HepG2 (cell line): ENCODE measurements around the gene RAB29. TPM values are rescaled to one million over a fixed set of nuclear protein-coding genes. Genes with fewer than 3 reads are reported as not detected.
A peak's percentile ranks its signal among the peaks of the same experiment; 100 is the strongest.

ENCODE experiments used
- AHDC1 ChIP-seq: sonication (generic); formaldehyde crosslinking; IDR thresholded peaks from 2 replicates; pipeline ENCODE4 v1.5.1; 2020; ENCODE audit warnings: mild to moderate bottlenecking, missing genetic modification reagents, borderline replicate concordance
- CREB1 ChIP-seq, 2 experiments: fragments of 450-650 bp in 1 of 2; IDR thresholded peaks; 2 replicates each; pipeline ENCODE4 v1.6.1; 2016 to 2017; ENCODE audit warnings: control low read depth in 1 of 2, mild to moderate bottlenecking in 1 of 2, missing compliant biosample characterization in 1 of 2, missing genetic modification characterization in 1 of 2
- DMTF1 ChIP-seq: sonication (generic); formaldehyde crosslinking; IDR thresholded peaks from 2 replicates; pipeline ENCODE4 v1.4.0; 2020; ENCODE audit warnings: mild to moderate bottlenecking, missing genetic modification reagents
- ELF1 ChIP-seq: sonication (generic); formaldehyde crosslinking; IDR thresholded peaks from 2 replicates; pipeline ENCODE4 v1.4.0; 2020; ENCODE audit warnings: missing genetic modification reagents
- GATAD2A ChIP-seq: IDR thresholded peaks from 2 replicates; pipeline ENCODE4 v1.6.1; 2016
- MEF2D ChIP-seq: sonication (generic); formaldehyde crosslinking; IDR thresholded peaks from 2 replicates; pipeline ENCODE4 v1.5.1; 2020; ENCODE audit warnings: mild to moderate bottlenecking, missing genetic modification reagents
- NFIC ChIP-seq: IDR thresholded peaks from 2 replicates; pipeline ENCODE4 v1.6.1; 2012; ENCODE audit warnings: mild to moderate bottlenecking, low read length, inconsistent platforms
- NR2F1 ChIP-seq, 2 experiments: fragments of 450-650 bp in 1 of 2; formaldehyde crosslinking in 1 of 2; IDR thresholded peaks; 2 replicates each; pipeline versions ENCODE4 v1.5.0 to v1.6.1; 2016 to 2020; ENCODE audit warnings: mild to moderate bottlenecking in 1 of 2, missing compliant biosample characterization in 1 of 2, missing genetic modification reagents in 1 of 2, moderate library complexity in 1 of 2
- NR2F6 ChIP-seq, 2 experiments: IDR thresholded peaks; 2 replicates each; pipeline ENCODE4 v1.6.1; 2016; ENCODE audit warnings: antibody characterized with exemption in 1 of 2, mild to moderate bottlenecking in 1 of 2
- NR3C1 ChIP-seq: sonication (generic); formaldehyde crosslinking; IDR thresholded peaks from 2 replicates; pipeline ENCODE4 v1.4.0; 2020; ENCODE audit warnings: missing genetic modification reagents
- PBX3 ChIP-seq: sonication (generic); formaldehyde crosslinking; IDR thresholded peaks from 2 replicates; pipeline ENCODE4 v1.8.1; 2023; ENCODE audit warnings: missing genetic modification reagents, inconsistent platforms, borderline replicate concordance
- ZFP37 ChIP-seq: sonication (generic); formaldehyde crosslinking; IDR thresholded peaks from 2 replicates; pipeline ENCODE4 v1.4.0; 2020; ENCODE audit warnings: missing genetic modification reagents, borderline replicate concordance
- ZNF18 ChIP-seq: sonication (generic); formaldehyde crosslinking; IDR thresholded peaks from 2 replicates; pipeline ENCODE4 v1.8.0; 2022; ENCODE audit warnings: mild to moderate bottlenecking, missing genetic modification reagents; ENCODE audit not compliant: insufficient replicate concordance
- ZNF484 ChIP-seq: sonication (generic); formaldehyde crosslinking; IDR thresholded peaks from 2 replicates; pipeline ENCODE4 v1.5.1; 2020; ENCODE audit warnings: mild to moderate bottlenecking, low read depth, missing genetic modification reagents, borderline replicate concordance
- ZNF550 ChIP-seq: sonication (generic); formaldehyde crosslinking; IDR thresholded peaks from 2 replicates; pipeline ENCODE4 v1.4.0; 2020; ENCODE audit warnings: mild to moderate bottlenecking, missing genetic modification reagents, borderline replicate concordance
- ZNF747 ChIP-seq: sonication (generic); formaldehyde crosslinking; IDR thresholded peaks from 2 replicates; pipeline ENCODE4 v1.8.1; 2023; ENCODE audit warnings: missing genetic modification reagents, mild to moderate bottlenecking, borderline replicate concordance
- ZSCAN21 ChIP-seq: sonication (generic); formaldehyde crosslinking; IDR thresholded peaks from 2 replicates; pipeline ENCODE4 v1.8.0; 2022; ENCODE audit warnings: mild to moderate bottlenecking, missing genetic modification reagents, moderate library complexity, borderline replicate concordance
- polyA plus RNA-seq, 8 experiments: library from polyadenylated mRNA; depleted of rRNA in 3 of 8; stranded (reverse) in 7 of 8; unstranded in 1 of 8; fragments of >200 nt; fragmentation: Illumina TruSeq in 4 of 8; extraction: Trizol in 4 of 8; gene quantifications; 2 replicates each; pipeline versions ENCODE4 v1.2.1 to v1.2.3, GENCODE V29; 2011 to 2016; ENCODE audit warnings: low read depth in 4 of 8, missing spikeins in 1 of 8, mixed read lengths in 1 of 8; ENCODE audit not compliant: insufficient read depth in 1 of 8
- total RNA-seq, 5 experiments: library from RNA; depleted of rRNA; stranded (reverse); fragments of >200 nt; fragmentation: Illumina TruSeq; extraction: Trizol; gene quantifications; 2 replicates each; pipeline ENCODE4 v1.2.3, GENCODE V29; 2016; ENCODE audit warnings: low read depth in 1 of 5

The RAB29 gene
- total and polyA plus RNA-seq, 2 of the 13 experiments (the other 11 are each of a cell fraction or from before 2014, with no cell fraction given), result 8.7 to 10.1 TPM

GRCh38 chr1:205750138-205751035 lies 24.9 kb downstream of the RAB29 start, which contains the start of gene NUCKS1 (continued):
- TF ChIP-seq AHDC1 (CRISPR knock-in tag) (no peak), NR2F1 (CRISPR knock-in tag; IDR thresholded peaks at IDR 0.05) (no peak), ELF1 (CRISPR knock-in tag) (peak; percentile 45), ZSCAN21 (0 out of 2 replicates have a peak, but pooled peaks have one; percentile 68), ZFP37 (CRISPR knock-in tag) (no peak), ZNF18 (CRISPR knock-in tag) (no peak), NFIC (peak; percentile 61; the same call in 1 of the 2 replicates), PBX3 (CRISPR knock-in tag) (no peak), ZNF747 (CRISPR knock-in tag) (no peak), GATAD2A (peak; percentile 55), ZNF484 (no peak), NR2F6 (IDR thresholded peaks at IDR 0.05) (peak; percentile 56), NR2F6 (CRISPR knock-in tag; IDR thresholded peaks at IDR 0.05) (peak; percentile 48), NR3C1 (CRISPR knock-in tag) (no peak), CREB1 (IDR thresholded peaks at IDR 0.05) (peak; percentile 90), CREB1 (CRISPR knock-in tag; IDR thresholded peaks at IDR 0.05) (peak; percentile 94), MEF2D (CRISPR knock-in tag) (0 out of 2 replicates have a peak, but pooled peaks have one; percentile 26), DMTF1 (CRISPR knock-in tag) (no peak), ZNF550 (no peak)
